Measurements from ENCODE around the gene TUT1. TPM values are rescaled to one million over a fixed set of nuclear protein-coding genes. Genes with fewer than 3 reads are reported as not detected.

The TUT1 gene
- total and polyA plus RNA-seq, 9 donors: 5.9 to 27.3 (median 18.3) TPM

DNA sequence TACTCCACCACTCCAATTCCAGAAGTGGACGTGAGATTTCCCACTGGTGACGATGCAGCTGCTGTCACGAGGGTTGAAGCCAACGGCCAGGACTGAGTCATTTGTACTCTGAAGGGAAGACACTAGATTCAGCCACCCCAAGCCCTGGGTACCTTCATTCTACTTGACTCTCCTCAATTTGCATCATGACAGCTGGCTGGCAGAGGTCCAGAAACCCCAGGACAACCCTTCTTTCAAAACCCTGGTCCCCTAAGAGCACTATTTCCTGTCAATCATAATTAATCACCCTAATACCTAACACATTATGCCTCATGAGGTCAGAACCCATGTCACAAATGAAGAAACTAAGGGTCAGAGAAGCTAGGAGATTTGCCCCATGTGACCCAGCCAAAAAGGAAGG, 16.4 kb upstream of the TUT1 start:
- Histone ChIP-seq H3K36me3 (no peaks in the 10 kb centered on the region), H3K4me3 (no peak overlapping the region), H3K9me3 (no peaks in the 10 kb centered on the region), H3K27me3 (no peaks in the 10 kb centered on the region), H3K27ac (no peak overlapping the region), H3K4me1 (ENCODE audit: insufficient read depth) (peaks cover 12% of the 10 kb centered on the region)
- DNase-seq: no peak
- intact Hi-C loops (cut with DNase I): no loop called here
- TF ChIP-seq, protein P1, sequence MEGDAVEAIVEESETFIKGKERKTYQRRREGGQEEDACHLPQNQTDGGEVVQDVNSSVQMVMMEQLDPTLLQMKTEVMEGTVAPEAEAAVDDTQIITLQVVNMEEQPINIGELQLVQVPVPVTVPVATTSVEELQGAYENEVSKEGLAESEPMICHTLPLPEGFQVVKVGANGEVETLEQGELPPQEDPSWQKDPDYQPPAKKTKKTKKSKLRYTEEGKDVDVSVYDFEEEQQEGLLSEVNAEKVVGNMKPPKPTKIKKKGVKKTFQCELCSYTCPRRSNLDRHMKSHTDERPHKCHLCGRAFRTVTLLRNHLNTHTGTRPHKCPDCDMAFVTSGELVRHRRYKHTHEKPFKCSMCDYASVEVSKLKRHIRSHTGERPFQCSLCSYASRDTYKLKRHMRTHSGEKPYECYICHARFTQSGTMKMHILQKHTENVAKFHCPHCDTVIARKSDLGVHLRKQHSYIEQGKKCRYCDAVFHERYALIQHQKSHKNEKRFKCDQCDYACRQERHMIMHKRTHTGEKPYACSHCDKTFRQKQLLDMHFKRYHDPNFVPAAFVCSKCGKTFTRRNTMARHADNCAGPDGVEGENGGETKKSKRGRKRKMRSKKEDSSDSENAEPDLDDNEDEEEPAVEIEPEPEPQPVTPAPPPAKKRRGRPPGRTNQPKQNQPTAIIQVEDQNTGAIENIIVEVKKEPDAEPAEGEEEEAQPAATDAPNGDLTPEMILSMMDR (IDR thresholded peaks at IDR 0.05): no peak
- TF ChIP-seq POLR2A (IDR thresholded peaks at IDR 0.05) (no peak), EP300 (IDR thresholded peaks at IDR 0.05) (no peak)
- 80 to 88% (median 83%) methylated on average over 4 of the region's 4 CpGs for WGBS, 3 donors

DNA sequence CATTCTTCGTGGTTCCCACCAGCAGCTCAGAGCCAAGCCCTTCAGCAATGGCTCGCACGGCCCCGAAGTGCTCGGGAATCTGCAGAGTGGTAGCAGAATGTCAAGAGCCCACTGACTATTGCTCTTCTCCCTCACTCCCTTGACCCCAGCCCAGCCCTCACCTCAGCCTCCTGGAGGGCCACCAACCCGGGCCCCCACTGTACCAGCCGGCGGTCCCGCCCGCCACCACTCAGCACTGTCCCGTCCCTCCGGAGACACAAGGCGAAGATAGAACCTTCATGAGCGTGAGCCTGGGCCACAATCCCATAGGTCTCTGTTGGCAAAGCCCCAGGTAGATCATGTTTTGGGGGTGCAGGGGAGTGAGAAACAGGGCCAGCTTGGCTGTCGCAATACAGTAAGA, 14.6 kb upstream of the TUT1 start:
- TF ChIP-seq, protein P1 (IDR thresholded peaks at IDR 0.05): no peak
- no peak for TF ChIP-seq POLR2A (IDR thresholded peaks at IDR 0.05)
- TF ChIP-seq EP300 (IDR thresholded peaks at IDR 0.05): no peak
- H3K36me3 ChIP-seq: no peaks in the 10 kb centered on the region
- DNase-seq: no peak
- intact Hi-C loops (cut with DNase I): no loop called here
- no peaks in the 10 kb centered on the region for H3K27me3 ChIP-seq
- H3K9me3 ChIP-seq: no peaks in the 10 kb centered on the region
- no peak overlapping the region for H3K27ac ChIP-seq
- 85 to 91% (median 91%) methylated on average over 15 of the region's 15 CpGs for WGBS, 3 donors
- H3K4me3 ChIP-seq: no peak overlapping the region
- H3K4me1 ChIP-seq (ENCODE audit: insufficient read depth): peaks cover 6% of the 10 kb centered on the region

DNA sequence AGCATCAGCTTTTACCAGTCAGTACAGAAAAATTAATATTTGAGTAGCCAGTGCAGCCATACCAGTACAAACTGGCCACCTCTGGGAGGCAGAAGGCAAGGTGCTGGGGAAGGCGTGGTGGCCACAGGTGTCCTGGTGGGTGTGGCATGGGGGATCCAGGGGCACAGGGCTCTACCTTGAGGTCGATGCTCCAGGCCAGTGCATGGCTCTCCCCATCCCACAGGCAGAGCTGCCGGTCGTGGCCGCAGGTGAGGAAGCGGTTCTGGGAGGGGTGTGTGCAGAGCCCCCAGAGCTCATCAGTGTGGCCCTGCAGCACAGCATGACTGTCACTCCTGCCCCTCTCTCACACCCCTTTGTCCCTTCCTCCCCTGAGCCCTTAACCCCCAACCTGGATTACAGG, 14.1 kb upstream of the TUT1 start:
- peaks cover 4% of the 10 kb centered on the region for H3K4me1 ChIP-seq (ENCODE audit: insufficient read depth)
- no peak overlapping the region for H3K4me3 ChIP-seq
- no peaks in the 10 kb centered on the region for H3K27me3 ChIP-seq
- no peak for TF ChIP-seq POLR2A (IDR thresholded peaks at IDR 0.05)
- no peak for TF ChIP-seq EP300 (IDR thresholded peaks at IDR 0.05)
- TF ChIP-seq, protein P1 (IDR thresholded peaks at IDR 0.05): no peak
- WGBS, 3 donors: 82 to 87% (median 85%) methylated on average over 6 of the region's 6 CpGs
- H3K36me3 ChIP-seq: no peaks in the 10 kb centered on the region
- no peaks in the 10 kb centered on the region for H3K9me3 ChIP-seq
- H3K27ac ChIP-seq: no peak overlapping the region
- intact Hi-C loops (cut with DNase I): no loop called here
- DNase-seq: no peak

DNA sequence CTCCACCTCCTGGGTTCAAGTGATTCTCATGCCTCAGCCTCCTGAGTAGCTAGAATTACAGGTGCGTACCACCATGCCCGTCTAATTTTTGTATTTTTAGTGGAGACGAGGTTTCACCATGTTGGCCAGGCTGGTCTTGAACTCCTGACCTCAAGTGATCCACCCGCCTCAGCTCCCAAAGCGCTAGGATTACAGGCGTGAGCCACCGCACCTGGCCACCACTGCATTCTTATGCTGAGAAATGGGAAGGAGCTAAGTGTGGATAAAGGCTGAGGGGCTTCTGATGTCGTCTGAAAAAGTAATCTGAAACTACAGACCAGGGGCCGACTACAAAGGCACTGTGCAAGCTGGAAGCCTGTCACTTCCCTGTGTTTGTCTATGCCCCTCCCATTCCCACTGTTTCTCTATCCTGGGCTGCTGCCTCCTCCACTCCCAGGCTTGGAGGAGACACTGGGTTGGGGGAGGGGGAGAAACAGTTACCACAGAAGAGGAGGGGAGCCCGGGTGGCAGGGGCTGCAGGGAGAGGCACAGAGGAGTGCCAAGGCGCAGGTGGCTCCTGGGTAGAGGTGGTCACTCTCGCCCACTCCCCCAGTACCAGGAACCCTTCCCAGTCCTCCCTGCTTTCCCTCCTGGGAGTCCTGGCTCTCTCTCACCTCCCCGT, 13.3 kb upstream of the TUT1 start:
- DNase-seq: peak in 1 of 5 donors; percentile 21
- no peaks in the 10 kb centered on the region for H3K27me3 ChIP-seq
- H3K27ac ChIP-seq: no peak overlapping the region
- TF ChIP-seq POLR2A (IDR thresholded peaks at IDR 0.05): no peak
- TF ChIP-seq EP300 (IDR thresholded peaks at IDR 0.05): no peak
- TF ChIP-seq, protein P1 (IDR thresholded peaks at IDR 0.05): no peak
- peaks cover 7% of the 10 kb centered on the region for H3K4me1 ChIP-seq (ENCODE audit: insufficient read depth)
- WGBS, 3 donors: 61 to 73% (median 72%) methylated on average over 13 of the region's 13 CpGs
- intact Hi-C loops (cut with DNase I): no loop called here
- no peaks in the 10 kb centered on the region for H3K36me3 ChIP-seq
- no peaks in the 10 kb centered on the region for H3K9me3 ChIP-seq
- no peak overlapping the region for H3K4me3 ChIP-seq
